GM19468 (cell line): Measurements from ENCODE around the gene DBF4B.
A peak's percentile ranks its signal among the peaks of the same experiment; 100 is the strongest.

ENCODE experiments used
- ATAC-seq: cut with Tn5 transposase; IDR thresholded peaks from one replicate; pipeline ENCODE4 v1.9.1; 2021; ENCODE audit warnings: mild to moderate bottlenecking, moderate library complexity, moderate number of reproducible peaks; ENCODE audit not compliant: unreplicated experiment; ENCODE audit errors: extremely low read depth

DBF4B gene

DNA sequence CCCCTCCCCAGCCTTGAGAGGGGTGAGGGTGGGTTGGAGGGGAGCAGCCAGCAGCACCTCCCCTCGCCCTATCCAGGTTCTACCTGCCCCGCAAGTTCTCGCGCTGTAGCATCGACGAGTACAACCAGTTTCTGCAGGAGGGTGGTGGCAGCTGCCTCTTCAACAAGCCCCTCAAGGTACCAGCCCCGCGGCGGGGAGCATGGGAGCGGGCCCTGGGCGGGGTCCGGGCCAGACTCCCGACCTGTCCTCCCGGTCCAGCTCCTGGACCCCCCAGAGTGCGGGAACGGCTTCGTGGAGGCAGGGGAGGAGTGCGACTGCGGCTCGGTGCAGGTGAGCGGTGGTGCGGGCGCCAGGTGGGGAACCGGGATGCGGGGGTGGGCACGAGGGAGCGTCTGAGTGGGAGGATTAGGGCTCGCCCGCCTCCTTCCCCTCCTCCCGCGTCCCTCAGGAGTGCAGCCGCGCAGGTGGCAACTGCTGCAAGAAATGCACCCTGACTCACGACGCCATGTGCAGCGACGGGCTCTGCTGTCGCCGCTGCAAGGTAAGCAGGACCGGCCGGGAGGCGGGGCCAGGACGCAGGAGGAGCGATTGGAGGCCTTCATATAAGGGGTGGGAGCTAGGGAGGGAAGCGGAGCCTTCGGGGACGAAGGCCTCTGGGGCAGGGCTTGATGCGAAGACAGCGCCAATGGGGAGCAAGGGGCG is 66.8 kb downstream of the DBF4B start:
- ATAC-seq = peak; percentile 83

DNA sequence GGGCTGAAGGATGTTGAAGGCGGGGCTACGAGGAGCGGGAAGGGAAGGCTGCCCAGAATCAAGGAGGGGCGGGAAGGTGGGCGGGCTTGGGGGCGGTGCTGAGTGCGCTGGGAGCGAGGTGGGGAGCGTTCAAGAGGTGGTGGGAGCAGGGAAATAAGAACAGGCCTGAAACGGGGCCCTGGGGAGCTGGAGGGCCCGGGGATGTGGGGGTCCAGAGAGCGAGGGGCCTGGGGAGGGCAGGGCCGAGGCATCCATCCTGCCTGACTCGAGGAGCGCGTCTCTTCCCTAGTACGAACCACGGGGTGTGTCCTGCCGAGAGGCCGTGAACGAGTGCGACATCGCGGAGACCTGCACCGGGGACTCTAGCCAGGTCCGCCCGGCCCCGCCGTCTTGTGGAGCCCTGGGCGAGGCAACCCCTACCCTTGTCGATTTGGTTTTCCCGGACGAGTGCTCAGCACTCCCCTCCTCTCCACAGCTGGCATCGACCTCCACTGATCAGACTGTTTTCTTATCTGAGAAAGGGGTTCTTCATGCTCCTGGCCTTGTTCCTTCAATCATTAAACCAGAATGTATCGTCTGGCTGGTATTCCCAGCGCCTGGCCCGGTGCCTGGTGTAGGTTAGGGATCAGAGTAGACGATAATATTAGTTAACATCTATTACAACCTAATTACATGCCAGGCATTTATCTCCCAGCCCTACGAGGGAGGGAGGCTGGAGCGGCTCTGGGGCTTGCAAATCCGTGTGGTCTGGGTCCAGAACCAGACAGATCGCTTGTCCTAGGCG is 67.6 kb downstream of the DBF4B start:
- ATAC-seq = no peak

DNA sequence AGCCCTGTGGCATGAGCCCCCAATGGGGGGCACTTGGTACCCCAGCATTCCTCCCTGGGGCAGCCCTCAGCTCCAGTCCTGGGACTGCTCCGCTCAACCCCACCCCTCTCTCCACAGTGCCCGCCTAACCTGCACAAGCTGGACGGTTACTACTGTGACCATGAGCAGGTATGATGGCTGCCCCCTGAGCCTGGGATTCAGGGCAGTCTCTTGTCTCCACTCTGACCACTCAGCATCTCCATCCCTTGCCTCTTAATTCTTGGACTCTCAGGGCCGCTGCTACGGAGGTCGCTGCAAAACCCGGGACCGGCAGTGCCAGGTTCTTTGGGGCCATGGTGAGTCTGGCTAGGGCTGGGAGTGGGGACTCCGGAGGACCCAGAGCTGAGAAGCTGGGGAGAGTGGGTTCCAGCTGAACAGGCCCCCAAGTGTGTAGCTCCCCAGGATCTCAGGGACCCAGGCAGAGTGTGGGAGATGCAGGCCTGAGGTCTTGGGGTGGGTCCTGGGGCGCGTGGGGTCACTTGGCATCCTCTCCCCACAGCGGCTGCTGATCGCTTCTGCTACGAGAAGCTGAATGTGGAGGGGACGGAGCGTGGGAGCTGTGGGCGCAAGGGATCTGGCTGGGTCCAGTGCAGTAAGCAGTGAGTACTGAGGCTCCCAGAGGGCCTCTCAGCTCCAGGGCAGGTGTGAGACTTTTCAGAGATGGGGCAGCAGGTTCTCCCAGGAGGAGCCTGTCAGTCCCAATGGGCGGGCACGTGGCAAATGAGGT is 68.3 kb downstream of the DBF4B start:
- ATAC-seq = no peak

DNA sequence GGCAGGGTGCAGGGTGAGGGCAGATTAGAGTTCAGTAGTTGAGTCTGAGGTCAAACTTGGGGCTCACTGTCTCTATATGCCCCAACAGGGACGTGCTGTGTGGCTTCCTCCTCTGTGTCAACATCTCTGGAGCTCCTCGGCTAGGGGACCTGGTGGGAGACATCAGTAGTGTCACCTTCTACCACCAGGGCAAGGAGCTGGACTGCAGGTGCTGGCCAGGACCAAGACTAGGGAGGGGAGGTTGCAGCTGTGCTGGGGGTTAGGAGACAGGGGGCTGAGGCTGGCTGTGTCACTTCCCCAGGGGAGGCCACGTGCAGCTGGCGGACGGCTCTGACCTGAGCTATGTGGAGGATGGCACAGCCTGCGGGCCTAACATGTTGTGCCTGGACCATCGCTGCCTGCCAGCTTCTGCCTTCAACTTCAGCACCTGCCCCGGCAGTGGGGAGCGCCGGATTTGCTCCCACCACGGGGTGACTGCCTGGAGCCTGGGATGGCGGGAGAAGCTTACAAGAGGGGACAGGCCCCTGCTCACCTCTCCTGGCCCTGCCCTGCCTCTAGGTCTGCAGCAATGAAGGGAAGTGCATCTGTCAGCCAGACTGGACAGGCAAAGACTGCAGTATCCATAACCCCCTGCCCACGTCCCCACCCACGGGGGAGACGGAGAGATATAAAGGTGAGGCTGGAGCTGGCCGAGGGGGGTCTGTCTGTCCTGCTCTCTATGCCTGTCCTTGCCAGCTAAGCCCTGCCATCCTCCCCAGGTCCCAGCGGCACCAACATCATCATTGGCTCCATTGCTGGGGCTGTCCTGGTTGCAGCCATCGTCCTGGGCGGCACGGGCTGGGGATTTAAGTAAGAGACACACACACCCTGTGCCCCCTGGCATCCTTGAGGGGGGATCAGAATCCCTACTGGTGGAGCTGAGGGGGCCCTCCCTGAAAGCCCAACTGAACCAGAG is 69.2 kb downstream of the DBF4B start:
- no peak for ATAC-seq

DNA sequence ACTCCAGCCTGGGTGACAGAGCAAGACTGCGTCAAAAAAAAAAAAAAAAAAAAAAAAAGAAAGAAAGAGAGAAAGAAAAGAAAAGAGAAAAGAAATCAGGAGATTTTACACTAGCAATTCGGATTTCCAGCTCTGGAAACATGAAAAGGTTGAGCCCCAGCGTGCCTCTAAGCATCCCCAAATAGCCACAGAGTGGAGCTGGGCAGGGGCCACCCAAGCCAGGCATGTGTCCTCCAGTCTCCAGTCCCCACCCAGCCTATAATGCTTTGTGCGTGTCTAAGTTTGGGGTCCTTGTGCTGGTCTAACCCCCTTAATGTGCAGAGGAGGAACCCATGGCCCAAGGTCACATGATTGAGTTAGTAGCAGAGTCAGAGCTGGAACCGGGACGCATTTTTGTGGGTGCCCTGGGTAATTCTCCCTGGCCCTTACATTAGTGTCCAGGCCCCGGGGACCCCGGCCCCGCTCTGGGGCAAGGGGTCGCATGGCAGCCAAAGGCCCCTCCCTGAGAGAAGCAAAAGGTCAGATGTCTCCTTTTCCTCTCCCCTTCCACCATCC is 70.3 kb downstream of the DBF4B start:
- ATAC-seq = no peak

DNA sequence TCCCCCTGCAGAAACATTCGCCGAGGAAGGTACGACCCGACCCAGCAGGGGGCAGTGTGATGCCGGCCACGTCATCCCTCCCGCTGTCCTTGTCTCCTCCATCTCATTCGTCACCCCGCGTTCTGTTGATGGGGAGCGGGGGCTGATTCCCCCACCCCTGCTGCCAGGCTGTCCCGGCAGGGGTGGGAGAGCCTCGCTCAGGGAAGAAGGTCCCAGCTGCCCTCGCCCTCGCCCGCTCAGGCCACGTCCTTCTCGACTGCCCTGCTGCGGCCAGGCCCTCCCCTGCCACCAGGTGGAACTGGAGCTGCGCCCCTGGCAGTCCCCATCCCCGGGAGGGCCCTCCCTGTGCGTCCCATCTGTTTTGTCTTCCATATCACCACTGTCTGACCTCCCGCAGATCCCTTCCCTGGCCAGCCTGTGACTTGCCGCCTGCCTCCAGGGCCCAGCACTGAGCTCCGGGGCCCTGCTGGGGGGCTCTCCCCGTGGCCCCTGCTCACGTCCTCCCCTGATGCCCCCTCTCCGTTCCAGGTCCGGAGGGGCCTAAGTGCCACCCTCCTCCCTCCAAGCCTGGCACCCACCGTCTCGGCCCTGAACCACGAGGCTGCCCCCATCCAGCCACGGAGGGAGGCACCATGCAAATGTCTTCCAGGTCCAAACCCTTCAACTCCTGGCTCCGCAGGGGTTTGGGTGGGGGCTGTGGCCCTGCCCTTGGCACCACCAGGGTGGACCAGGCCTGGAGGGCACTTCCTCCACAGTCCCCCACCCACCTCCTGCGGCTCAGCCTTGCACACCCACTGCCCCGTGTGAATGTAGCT is 71.0 kb downstream of the DBF4B start:
- no peak for ATAC-seq

DNA sequence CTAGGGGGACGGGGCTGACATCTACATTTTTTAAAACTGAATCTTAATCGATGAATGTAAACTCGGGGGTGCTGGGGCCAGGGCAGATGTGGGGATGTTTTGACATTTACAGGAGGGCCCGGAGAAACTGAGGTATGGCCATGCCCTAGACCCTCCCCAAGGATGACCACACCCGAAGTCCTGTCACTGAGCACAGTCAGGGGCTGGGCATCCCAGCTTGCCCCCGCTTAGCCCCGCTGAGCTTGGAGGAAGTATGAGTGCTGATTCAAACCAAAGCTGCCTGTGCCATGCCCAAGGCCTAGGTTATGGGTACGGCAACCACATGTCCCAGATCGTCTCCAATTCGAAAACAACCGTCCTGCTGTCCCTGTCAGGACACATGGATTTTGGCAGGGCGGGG is 71.7 kb downstream of the DBF4B start:
- no peak for ATAC-seq

DNA sequence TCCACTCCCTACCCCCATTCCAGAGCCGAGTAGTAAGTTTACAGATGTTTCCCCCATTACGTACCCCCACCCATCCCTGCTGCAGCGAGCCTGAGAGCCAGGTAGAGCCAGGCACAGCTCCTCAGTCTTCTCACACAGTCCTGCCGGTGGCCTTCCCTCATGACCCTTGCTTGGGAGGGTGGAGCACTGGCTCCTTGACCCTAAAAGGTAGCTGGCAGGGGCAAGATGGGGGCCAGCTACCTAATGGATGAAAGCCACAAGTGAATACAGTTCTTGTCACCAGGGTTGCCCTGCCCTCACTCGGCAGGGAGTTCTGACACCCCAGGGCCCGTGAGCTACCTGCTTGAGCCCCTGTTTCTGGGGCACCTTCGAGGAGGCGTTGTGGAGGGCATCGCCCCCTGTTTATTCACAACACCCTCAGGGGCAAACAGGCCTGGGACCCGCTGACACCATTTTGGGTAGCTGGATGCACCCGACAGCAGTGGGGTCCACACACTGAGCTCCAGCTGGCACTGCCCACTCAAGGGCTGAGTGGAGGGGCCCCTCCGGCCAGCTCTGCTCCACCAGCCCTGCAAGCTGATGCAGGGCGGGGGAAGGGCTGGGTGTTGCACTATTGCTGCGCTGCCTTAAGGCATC is 72.5 kb downstream of the DBF4B start:
- ATAC-seq = no peak

DNA sequence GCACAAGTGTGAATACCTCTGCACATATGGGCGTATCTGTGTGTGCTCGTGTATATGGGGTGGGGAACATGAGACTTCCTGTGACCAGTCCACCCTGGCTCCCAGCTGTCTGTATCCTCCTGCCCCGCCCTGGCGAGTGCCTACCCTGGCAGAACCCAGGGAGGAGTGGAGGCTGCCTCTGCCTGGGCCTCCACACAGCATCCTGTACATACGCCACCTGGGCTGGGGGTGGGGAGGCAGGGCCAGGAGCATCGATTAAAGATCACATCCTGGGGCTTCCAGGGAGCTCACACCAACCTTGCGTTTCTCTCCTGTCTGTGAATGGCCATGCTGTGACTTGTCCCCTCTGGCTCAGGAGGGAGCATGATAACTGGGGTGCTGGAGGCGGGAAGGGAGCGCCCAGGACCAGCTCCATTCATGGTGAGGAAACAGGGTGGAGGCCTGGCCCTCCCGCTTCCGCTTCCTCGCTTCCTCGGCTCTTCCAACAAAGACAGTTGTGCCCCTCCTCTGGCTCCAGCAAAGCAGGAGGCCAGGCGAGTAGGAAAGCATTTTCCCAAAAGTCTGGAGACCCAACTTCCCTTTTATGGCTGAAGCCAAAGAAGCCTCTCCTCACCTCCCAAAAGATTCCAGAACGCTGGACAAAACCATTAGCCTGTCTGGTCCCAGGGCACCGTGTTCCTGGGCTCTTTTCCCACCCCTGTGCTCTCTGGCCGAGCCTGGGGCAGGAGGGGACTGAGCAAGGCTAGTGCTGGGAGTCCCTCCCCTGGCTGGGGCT is 73.3 kb downstream of the DBF4B start:
- no peak for ATAC-seq

DNA sequence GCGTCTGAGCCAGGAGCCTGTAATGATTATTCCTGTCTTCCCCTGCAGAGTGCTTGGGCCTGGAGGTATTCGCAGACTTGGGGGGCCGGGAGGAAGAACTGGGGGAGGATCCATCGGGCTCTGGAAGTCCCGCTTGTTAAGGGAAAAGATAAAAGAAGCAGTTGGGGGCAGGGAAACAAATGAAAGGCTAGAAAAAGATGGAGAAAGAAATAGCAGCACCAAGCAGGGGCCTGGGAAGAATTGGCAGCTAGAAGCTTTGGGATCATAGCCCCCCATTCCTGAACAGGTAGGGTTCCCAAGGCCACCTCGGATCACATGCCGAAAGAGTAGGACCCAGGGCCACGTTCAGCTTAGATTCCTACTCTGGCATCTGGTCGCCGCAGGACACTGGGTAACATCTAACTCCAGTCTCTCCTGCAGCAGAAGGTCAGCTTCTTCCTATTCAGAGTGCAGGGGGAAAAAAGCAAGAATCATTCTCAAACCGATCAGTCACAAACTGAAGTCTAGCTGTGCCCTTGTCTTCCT is 73.9 kb downstream of the DBF4B start:
- ATAC-seq = no peak

DNA sequence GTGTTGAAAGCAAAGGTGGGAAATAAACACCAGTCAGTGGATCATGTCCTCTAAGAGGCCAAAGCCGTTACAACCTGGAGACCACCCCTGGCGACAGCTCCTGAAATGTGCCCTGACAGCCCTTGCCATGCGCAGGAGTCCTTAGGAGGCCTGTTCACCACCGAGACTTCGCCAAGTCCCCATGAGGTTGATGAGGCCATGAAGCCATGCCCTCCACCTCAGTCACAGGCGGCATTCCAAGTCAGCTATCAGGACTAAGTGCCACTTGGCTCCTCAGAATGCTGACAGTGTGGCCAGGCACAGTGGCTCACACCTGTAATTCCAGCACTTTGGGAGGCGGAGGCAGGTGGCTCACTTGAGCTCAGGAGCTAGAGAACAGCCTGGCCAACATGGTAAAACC is 77.5 kb downstream of the DBF4B start:
- no peak for ATAC-seq

DNA sequence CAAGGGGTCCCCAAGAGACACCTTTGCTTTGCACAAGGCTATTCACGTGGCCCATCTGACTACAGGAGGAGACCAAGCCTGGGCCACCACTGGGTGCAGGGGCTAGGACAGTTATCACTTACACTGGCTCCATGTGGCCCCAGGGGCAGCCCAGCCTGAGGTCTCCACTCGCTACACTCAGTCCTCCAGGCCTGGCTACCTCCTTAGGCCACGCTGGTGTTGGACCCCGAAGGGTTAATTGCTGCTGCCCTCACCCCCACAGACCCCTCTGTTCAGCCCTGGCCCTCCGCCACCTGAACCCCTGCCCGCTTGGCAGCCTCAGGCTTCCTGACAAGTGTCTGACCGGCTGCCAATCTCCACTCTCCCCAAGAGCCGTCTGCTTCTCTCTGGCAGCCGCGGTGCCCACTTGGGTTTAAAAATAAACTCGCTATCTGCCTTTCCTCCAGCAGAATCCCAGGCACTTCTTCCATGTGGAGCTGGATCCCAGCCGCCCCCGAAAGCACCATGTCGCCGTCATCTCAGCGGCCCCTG is 78.2 kb downstream of the DBF4B start:
- ATAC-seq = no peak

DNA sequence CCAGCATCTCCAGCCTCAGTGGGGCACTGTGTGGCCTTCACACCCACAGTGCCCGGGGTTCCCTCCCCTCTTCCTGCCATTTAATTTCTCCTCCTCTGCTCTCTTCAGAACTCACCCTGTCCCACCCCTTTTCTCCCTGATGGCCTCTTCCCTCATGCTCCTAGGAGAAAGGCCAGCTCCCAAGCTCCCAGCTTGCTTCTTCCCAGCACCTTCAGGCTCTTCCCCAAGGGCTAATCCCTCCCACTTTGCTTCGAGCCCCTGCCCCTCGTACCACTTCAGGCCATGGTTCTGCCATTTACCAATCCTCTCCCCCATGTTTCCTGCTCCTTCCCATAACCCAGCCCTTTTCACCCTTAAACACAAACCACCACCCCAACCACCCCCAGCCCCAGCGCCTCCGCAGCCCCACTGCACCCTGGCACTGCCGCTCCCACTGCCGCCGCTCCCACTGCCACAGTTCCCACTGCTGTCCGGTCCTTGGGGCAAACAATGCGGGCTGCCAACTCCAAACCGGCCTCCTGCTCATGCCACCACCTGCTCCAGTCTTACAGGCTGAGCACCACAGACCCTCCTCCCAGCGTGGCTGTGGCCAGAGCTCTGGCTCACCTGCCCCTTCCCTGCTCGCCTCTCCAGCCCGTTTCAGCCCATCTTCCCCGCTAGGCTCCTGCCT is 78.9 kb downstream of the DBF4B start:
- no peak for ATAC-seq

DNA sequence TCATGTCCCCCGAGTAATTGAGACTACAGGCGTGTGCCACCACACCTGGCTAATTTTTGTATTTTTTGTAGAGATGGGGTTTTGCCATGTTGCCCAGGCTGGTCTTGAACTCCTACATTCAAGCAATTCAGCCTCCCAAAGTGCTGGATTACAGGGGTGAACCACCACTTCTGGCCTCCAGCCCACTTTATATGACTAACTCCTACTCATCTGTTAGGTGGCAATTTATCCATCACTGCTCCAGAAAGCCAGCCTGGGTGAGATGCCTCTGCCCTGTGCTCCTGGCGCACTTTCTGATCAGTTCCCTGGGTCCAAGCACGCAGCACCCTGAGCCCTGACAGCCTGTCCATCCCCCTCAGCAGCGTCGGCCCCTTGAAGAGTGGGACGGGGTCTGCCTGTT is 79.7 kb downstream of the DBF4B start:
- no peak for ATAC-seq

DNA sequence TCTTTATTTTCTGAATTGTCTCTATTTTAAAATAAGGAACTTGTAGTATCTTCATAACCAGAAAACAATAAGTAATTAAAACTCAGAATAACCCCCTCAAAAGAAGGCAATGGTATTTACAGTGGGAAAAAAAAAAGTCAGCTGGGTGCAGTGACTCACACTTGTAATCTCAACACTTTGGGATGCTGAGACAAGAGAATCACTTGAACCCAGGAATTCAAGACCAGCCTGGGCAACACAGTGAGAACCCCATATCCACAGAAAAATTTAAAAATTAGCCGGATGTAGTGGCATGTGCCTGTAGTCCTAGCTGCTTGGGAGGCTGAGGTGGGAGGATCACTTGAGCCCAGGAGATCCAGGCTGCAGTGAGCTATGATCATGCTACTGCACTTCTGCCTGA is 83.8 kb downstream of the DBF4B start:
- ATAC-seq = no peak

DNA sequence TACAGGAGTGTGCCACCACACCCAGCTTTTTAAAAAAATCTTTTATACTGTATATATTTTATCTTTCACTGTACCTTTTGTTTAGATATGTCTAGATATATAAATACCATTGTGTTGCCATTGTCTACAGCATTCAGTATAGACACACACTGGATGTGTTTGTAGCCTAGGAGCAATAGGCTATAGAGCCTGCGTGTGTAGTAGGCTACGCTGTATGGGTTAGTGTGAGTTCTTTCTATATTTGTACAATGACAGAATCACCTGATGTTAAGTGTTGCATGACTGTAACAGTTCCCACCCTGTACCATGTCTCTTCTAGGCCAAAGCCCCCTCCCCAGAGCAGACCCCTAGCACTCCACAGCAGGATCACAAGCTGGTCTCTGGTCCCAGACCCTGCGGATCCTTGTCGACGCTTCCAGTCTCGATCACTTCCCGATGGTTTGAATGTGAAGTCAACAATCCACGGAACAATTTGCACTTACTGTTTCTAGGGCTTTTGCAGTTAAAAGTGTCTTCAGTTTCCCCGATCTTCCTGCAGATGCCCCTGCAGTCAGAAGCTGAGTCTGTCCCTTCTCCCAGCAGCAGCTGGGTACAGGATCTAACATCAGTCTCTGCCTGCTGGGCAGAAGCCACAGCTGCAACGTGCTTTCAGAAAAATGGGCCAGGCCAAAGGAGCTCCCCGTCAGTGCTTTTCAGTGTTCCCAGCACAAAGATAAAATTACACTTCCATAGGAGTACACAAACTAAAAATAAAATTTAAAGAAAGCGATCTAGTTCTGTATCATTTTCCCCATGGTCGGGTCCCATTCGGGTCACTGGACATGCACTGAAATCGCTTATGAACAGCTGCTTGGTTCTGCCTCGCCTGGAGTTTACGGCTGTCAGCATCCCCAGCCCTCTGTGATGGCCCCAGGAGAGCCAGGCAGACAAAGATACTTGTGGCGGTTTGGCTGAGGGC is 85.7 kb downstream of the DBF4B start:
- no peak for ATAC-seq
